HS-27A (cell line): ENCODE measurements around the gene WDR83.
"Not testable (repeated sequence)": the region's sequence is repeated elsewhere in the genome, so short reads cannot be mapped to it uniquely, and the experiment has no call there.

Experiments
- DNase-seq: peaks from one replicate; pipeline ENCODE4 v3.0.0-alpha.2; 2012; ENCODE audit warnings: low read depth, missing footprints

Gene WDR83

DNA sequence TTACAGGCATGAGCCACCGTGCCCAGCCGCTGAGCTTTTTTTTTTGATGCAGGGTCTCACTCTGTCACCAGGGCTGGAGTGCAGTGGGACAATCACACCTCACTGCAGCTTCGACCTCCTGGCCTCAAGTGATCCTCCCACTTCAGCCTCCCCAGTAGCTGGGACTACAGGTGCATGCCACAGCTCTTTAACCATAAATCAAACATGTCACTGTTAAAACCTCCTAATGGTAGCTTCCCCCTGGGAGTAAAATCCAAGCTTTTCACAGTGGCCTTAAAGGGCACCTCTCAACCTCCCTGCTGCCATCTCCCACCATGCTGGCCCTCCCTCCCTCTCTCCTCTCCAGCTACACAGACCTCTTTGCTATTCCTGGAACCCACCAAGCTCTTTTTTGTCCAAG, 19.2 kb downstream of the WDR83 start:
- no peak for DNase-seq

DNA sequence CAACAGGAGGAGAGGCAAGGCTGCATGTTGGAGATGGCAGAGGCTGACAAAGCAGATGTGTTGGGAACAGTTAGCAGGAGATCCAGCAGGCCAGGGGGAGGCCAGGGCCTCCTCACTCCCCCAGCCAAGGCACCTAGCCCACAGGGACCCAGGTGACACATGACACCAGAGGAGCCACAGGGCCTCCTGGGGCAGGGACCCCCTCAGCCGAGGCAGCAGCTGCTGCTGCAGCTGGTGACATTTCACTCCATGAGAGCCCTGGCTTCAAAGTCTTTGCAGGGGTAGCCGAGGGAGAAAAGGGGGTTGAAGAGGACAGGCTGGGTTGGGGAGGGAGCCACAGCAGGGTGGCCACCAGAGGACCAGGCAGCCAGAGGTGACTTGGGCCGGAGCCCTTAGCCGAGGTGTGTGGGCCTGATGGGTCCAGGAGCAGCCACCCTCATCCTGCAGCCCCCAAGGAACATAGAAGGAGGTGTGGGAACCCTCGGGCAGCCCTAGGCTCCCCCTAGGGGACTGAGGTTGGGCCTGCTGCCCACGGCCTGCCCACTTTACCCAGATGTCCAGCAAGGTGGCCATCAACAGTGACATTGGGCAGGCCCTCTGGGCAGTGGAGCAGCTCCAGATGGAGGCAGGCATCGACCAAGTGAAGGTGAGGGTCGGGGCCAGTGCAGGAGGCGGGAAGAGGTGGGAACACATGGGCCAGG, 21.0 kb downstream of the WDR83 start, which contains the start of gene GNG14:
Gene GNG14, plus strand, starts transcription at position 503 of the 701 bp plus-strand sequence. Its CDS starts 51 bp downstream, at position 554.
- no peak for DNase-seq

DNA sequence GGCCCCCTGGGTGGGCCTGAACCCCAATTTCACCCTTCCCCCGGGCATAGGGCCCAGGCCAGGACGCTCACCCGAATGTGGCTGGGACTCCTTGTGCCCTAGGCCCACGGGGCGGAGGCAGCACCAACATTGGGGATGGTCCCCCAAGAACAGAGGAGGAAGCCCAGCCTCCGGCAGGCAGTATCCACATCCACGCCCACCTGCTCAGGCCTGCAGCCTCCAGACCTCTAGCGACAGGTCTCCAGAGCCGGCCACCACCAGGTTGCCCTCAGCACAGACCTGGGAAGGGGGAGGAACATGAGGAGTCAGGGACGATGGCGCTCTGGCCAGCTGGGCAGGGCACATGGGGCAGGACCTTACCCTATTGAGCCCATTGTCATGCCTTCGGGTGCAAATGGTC, 22.4 kb downstream of the WDR83 start:
- DNase-seq = no peak

GRCh38 chr19:12689581-12690216, 23.1 kb downstream of the WDR83 start:
- no peak for DNase-seq

DNA sequence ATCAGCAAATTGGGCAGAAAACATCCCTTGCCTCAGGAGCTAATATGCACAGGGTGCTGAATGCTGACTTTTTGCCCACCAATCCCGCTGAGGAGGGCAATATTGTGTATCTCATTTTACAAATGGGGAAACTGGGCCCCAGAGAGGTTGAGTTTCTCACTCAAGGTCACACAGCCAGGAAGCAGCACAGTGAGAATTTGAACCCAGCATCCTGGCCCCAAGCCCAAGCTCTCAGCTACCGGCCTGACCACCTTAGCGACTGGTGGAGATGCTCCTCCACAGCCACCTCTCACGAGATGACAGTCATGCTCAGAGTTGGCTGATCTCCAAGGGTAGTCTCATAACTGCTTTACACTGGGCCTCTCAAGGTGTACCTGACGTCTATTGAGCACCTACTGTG, 26.4 kb downstream of the WDR83 start:
- no peak for DNase-seq

- DNase-seq = no peak
Measured at GRCh38 chr19:12694641-12695040, 28.0 kb downstream of the WDR83 start.

- no peak for DNase-seq
Measured at GRCh38 chr19:12695096-12695495, 28.5 kb downstream of the WDR83 start.

DNA sequence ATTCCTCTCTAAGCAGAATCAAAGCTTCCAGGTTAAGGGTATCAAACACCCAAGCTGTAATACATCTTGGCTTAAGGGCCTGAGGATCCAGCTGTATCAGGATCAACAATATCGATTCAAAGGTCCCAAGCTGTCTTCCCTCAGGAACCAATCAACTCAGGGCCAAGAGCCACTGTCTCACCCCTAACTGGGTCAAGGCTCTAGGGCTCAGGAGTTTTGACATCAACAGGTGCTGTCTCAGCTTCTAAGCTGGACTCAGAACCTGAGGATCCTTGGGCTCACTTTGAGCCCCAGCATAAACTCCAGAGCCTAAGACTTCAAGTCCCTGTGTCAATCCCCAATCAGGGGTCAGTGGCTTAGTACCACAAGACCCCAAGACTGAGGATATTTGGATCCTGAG, 28.9 kb downstream of the WDR83 start:
- no peak for DNase-seq

DNA sequence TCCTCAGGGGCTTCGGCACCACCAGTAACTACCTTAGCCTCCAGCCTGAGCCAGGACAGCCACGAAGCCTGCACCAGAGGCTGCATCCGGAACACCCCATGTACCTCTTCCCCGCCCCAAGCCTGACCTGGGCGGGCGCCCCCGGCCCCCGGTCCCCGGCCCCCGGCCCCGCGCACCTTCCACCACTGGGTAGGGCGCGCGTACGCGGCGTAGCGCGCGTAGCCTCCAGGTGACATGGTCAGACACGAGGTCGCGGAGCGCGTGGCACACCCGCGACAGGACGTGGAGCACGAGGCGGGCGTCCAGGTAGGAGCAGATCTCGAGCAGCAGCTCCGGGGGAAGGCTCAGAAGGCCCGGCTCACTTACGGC, 29.4 kb downstream of the WDR83 start:
- DNase-seq = no peak

GRCh38 chr19:12696366-12697335, 30.0 kb downstream of the WDR83 start, which contains the start of gene FBXW9:
Gene FBXW9 (minus strand): TSS chr19:12696631. CDS start chr19:12696581, 50 bp downstream.
- peak; percentile 73 for DNase-seq

DNA sequence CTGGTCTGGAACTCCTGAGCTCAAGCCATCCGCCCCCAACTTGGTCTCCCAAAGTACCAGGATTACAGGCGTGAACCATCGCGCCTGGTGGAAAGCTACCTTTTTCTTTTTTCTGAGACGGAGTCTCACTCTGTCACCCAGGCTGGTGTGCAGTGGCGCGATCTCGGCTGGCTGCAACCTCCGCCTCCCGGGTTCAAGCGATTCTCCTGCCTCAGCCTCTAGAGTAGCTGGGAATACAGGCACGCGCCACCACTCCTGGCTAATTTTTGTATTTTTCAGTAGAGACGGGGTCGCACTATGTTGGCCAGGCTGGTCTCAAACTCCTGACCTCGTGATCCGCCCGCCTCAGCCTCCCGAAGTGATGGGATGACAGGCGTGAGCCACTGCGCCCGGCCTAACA, 30.8 kb downstream of the WDR83 start:
- not testable (repeated sequence) for DNase-seq

GRCh38 chr19:12698138-12698537, 31.5 kb downstream of the WDR83 start:
- no peak for DNase-seq

- no peak for DNase-seq
Measured at GRCh38 chr19:12701596-12702282, 35.1 kb downstream of the WDR83 start.

GRCh38 chr19:12703046-12703445, 36.4 kb downstream of the WDR83 start:
- no peak for DNase-seq

DNA sequence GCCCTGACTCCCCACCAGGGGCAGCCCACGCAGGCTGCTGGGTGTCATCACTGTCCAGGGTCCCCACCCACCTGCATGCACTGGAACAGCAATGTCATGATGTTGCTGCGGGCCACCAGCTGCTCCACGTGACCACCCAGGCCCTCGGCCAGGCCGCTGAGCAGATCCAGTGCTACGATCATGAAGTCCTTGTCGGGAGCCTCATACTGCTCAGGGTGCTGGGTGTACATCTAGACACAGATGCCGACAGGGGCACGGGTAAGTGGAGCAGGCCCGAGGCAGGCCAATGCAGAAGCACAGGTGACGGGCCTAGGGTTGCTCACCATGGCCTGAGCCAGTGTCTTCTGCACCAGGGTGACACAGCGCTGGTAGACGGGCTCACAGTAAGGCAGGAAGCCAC, 38.6 kb downstream of the WDR83 start:
- no peak for DNase-seq

DNA sequence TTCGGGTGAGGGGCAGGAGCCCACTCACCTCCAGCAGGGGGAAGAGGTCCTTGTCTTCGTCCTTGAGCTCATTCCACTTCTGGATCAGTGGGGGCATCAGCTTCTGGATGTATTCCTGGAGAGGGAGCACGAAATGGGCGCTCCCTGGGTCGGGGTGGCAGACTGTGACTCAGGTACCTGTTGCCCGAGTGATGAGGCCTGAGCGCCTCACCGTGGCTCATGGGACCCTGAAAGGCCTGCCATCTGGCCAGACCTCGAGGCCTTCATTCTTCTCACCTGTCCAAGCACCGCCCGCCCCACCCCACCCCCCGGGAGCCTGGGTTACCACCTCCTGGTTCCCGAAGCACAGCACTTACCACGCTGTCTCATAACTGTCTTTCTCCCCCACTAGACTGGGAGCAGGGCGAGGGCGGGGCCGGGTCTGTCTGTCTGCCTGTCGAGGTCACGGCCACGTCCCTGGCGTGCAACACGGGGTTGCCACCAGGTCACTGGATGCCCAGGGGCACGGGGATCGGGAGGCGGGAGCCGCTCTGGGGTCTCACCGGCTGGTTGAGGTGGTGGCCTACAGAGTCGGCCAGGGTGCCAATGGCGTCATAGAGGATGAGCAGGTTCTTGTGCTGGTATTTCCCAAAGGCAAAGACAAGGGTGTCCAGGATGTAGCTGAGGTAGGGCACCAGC, 39.2 kb downstream of the WDR83 start:
- DNase-seq = no peak

DNA sequence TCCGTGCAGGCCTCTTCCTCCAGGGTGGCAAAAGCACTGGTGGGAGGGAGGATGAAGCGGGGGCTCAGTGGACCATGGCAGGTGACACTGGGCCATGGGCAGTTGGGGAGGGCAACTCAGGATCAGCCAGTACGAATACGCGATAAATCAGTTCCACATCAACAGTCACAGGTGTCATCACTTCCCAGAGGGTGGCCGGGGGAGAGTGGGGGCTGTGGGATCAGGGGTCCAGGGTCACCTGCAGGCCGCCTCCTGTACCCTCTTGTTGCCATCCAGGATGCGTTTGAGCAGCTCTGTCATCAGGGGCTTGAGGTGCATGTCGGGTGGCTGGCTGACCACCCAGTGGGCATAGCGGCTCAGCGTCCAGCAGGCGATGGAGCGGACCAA, 39.7 kb downstream of the WDR83 start:
- no peak for DNase-seq

- DNase-seq = no peak
Measured at GRCh38 chr19:12708641-12709040, 42.0 kb downstream of the WDR83 start.

DNA sequence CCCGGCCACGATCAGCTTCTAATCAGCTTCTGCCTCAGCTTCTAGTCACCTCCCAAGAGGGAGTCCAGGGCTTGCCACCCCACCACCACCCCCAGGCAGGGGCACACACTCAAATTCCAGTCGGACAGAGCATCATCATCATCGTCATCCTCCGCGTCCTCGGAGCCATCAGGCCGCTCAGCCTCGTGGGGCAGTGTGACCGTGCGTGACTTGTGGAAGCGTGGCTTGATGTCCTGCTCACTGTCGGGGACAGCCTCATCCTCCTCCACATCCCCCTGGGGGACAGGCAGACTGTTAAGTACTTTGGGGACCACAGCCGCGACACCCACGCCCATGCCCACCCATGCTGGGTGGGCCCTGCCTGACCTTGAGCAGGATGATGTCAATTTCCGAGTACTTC, 44.6 kb downstream of the WDR83 start:
- DNase-seq = no peak

DNA sequence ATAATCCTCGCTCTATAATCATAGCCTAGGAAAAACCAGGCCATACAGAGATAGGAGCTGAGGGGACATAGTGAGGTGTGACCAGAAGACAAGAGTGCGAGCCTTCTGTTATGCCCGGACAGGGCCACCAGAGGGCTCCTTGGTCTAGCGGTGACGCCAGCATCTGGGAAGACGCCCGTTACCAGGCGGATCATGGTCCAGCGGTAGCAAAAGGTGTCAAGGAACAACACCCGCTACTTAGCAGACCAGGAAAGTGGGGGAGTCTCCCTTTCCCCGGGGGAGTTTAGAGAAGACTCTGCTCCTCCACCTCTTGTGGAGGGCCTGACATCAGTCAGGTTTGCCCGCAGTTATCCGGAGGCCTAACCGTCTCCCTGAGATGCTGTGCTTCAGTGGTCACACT, 45.5 kb downstream of the WDR83 start:
- DNase-seq = not testable (repeated sequence)

- not testable (repeated sequence) for DNase-seq
Measured at GRCh38 chr19:12713304-12713703, 46.7 kb downstream of the WDR83 start.
